MG63 (cell line): ENCODE data around the gene GDPD4. TPM values are rescaled to one million over a fixed set of nuclear protein-coding genes. Genes with fewer than 3 reads are reported as not detected.
A peak's percentile ranks its signal among the peaks of the same experiment; 100 is the strongest.
"Not testable (repeated sequence)": the region's sequence is repeated elsewhere in the genome, so short reads cannot be mapped to it uniquely, and the experiment has no call there.

ENCODE experiments used
- DNase-seq: peaks from one replicate; pipeline ENCODE4 v3.0.0-alpha.2; 2020
- H3K27me3 ChIP-seq: fragments of 250-450 bp; sonication (Bioruptor Pico); 2 replicates; pipeline ENCODE4 v1.5.1; 2020; ENCODE audit warnings: mild to moderate bottlenecking, moderate library complexity
- H3K36me3 ChIP-seq: fragments of 250-450 bp; sonication (Bioruptor Pico); 2 replicates; pipeline ENCODE4 v1.5.1; 2020; ENCODE audit warnings: mild to moderate bottlenecking, moderate library complexity
- H3K4me3 ChIP-seq: fragments of 250-450 bp; sonication (Bioruptor Pico); 2 replicates; pipeline ENCODE4 v1.5.1; 2020; ENCODE audit warnings: mild to moderate bottlenecking, moderate library complexity
- H3K9me3 ChIP-seq: fragments of 250-450 bp; sonication (Bioruptor Pico); 2 replicates; pipeline ENCODE4 v1.5.1; 2020; ENCODE audit warnings: mild to moderate bottlenecking, moderate library complexity
- total RNA-seq: library from RNA; depleted of rRNA; stranded (reverse); fragments of >200 nt; shearing (Covaris generic); gene quantifications from 2 replicates; pipeline ENCODE4 v1.2.3, GENCODE V29; 2014; ENCODE audit warnings: low replicate concordance

Gene GDPD4
- total RNA-seq, 1 experiment from 2014 or later, result not detected

GRCh38 chr11:77309401-77310085 lies 8.1 kb upstream of the GDPD4 start:
- H3K9me3 ChIP-seq, result no peaks in the 10 kb centered on the region
- no peak overlapping the region for H3K4me3 ChIP-seq
- no peaks in the 10 kb centered on the region for H3K36me3 ChIP-seq
- no peaks in the 10 kb centered on the region; the same call in 1 of the 2 replicates for H3K27me3 ChIP-seq
- peak; percentile 10 for DNase-seq

- Histone ChIP-seq H3K4me3 (no peak overlapping the region), H3K9me3 (no peaks in the 10 kb centered on the region), H3K36me3 (no peaks in the 10 kb centered on the region), H3K27me3 (no peaks in the 10 kb centered on the region; the same call in 1 of the 2 replicates)
- DNase-seq, result no peak
Observed at GRCh38 chr11:77308838-77309237, 7.4 kb upstream of the GDPD4 start.

GRCh38 chr11:77303328-77303727 lies 1.8 kb upstream of the GDPD4 start:
- no peaks in the 10 kb centered on the region for H3K36me3 ChIP-seq
- DNase-seq, result no peak
- H3K4me3 ChIP-seq, result no peak overlapping the region
- H3K27me3 ChIP-seq, result no peaks in the 10 kb centered on the region; the same call in 1 of the 2 replicates
- H3K9me3 ChIP-seq, result no peaks in the 10 kb centered on the region

GRCh38 chr11:77302752-77303151 lies 1.3 kb upstream of the GDPD4 start:
- no peak for DNase-seq
- no peaks in the 10 kb centered on the region; the same call in 1 of the 2 replicates for H3K27me3 ChIP-seq
- H3K36me3 ChIP-seq, result no peaks in the 10 kb centered on the region
- no peaks in the 10 kb centered on the region for H3K9me3 ChIP-seq
- no peak overlapping the region for H3K4me3 ChIP-seq

GRCh38 chr11:77300695-77301094 lies 791 bp downstream of the GDPD4 start:
- Histone ChIP-seq H3K36me3 (no peaks in the 10 kb centered on the region), H3K9me3 (no peaks in the 10 kb centered on the region), H3K27me3 (no peaks in the 10 kb centered on the region), H3K4me3 (no peak overlapping the region)
- no peak for DNase-seq

GRCh38 chr11:77300028-77300427 lies 1.5 kb downstream of the GDPD4 start:
- not testable (repeated sequence) for H3K36me3 ChIP-seq, DNase-seq, H3K27me3 ChIP-seq, H3K9me3 ChIP-seq, H3K4me3 ChIP-seq

GRCh38 chr11:77299528-77299993 lies 1.9 kb downstream of the GDPD4 start:
- H3K27me3 ChIP-seq, result no peaks in the 10 kb centered on the region
- no peaks in the 10 kb centered on the region for H3K36me3 ChIP-seq
- H3K9me3 ChIP-seq, result no peaks in the 10 kb centered on the region
- H3K4me3 ChIP-seq, result no peak overlapping the region
- DNase-seq, result no peak

- no peak for DNase-seq
- Histone ChIP-seq H3K27me3 (no peaks in the 10 kb centered on the region), H3K36me3 (no peaks in the 10 kb centered on the region), H3K4me3 (no peak overlapping the region), H3K9me3 (no peaks in the 10 kb centered on the region)
Observed at GRCh38 chr11:77294040-77294439, 7.4 kb downstream of the GDPD4 start.

- no peak overlapping the region for H3K4me3 ChIP-seq
- H3K27me3 ChIP-seq, result no peaks in the 10 kb centered on the region
- DNase-seq, result no peak
- no peaks in the 10 kb centered on the region for H3K36me3 ChIP-seq
- no peaks in the 10 kb centered on the region for H3K9me3 ChIP-seq
Observed at GRCh38 chr11:77289737-77290136, 11.7 kb downstream of the GDPD4 start.

- H3K4me3 ChIP-seq, result no peak overlapping the region
Observed at GRCh38 chr11:77287615-77288273, 13.7 kb downstream of the GDPD4 start.

GRCh38 chr11:77287136-77287535 lies 14.3 kb downstream of the GDPD4 start:
- Histone ChIP-seq H3K36me3 (no peaks in the 10 kb centered on the region), H3K4me3 (no peak overlapping the region), H3K9me3 (no peaks in the 10 kb centered on the region), H3K27me3 (no peaks in the 10 kb centered on the region)
- DNase-seq, result no peak

More at GRCh38 chr11:77287615-77288273, 13.7 kb downstream of the GDPD4 start:
- Histone ChIP-seq H3K36me3 (no peaks in the 10 kb centered on the region), H3K9me3 (no peaks in the 10 kb centered on the region), H3K27me3 (no peaks in the 10 kb centered on the region)
- peak; percentile 64 for DNase-seq

- no peak overlapping the region for H3K4me3 ChIP-seq
- DNase-seq, result no peak
Observed at GRCh38 chr11:77284476-77285468, 16.7 kb downstream of the GDPD4 start.

GRCh38 chr11:77283101-77283500 lies 18.4 kb downstream of the GDPD4 start:
- H3K4me3 ChIP-seq, result no peak overlapping the region
- no peaks in the 10 kb centered on the region for H3K9me3 ChIP-seq
- no peak for DNase-seq
- no peaks in the 10 kb centered on the region for H3K36me3 ChIP-seq
- H3K27me3 ChIP-seq, result no peaks in the 10 kb centered on the region

More at GRCh38 chr11:77284476-77285468, 16.7 kb downstream of the GDPD4 start:
- no peaks in the 10 kb centered on the region for H3K9me3 ChIP-seq
- no peaks in the 10 kb centered on the region for H3K27me3 ChIP-seq
- H3K36me3 ChIP-seq, result no peaks in the 10 kb centered on the region

GRCh38 chr11:77278595-77279506 lies 22.6 kb downstream of the GDPD4 start:
- Histone ChIP-seq H3K9me3 (no peaks in the 10 kb centered on the region), H3K27me3 (no peaks in the 10 kb centered on the region), H3K4me3 (no peak overlapping the region), H3K36me3 (no peaks in the 10 kb centered on the region)
- DNase-seq, result no peak

- Histone ChIP-seq H3K36me3 (no peaks in the 10 kb centered on the region), H3K9me3 (no peaks in the 10 kb centered on the region), H3K27me3 (no peaks in the 10 kb centered on the region), H3K4me3 (no peak overlapping the region)
- no peak for DNase-seq
Observed at GRCh38 chr11:77276271-77276670, 25.2 kb downstream of the GDPD4 start.

- no peak for DNase-seq
- Histone ChIP-seq H3K9me3 (no peaks in the 10 kb centered on the region), H3K36me3 (no peaks in the 10 kb centered on the region; the same call in 1 of the 2 replicates), H3K27me3 (no peaks in the 10 kb centered on the region), H3K4me3 (no peak overlapping the region)
Observed at GRCh38 chr11:77270921-77271320, 30.6 kb downstream of the GDPD4 start.
